Left ventricle myocardium inferior (tissue), 1 donor: Measurements from ENCODE around the gene GAB2. TPM values are rescaled to one million over a fixed set of nuclear protein-coding genes. Genes with fewer than 3 reads are reported as not detected.

Experiments used
- DNase-seq: peaks from one replicate; pipeline ENCODE4 v3.0.0-alpha.2; 2020
- H3K27ac ChIP-seq: fragments of 200-600 bp; replicated peaks from 2 replicates; pipeline ENCODE4 v1.8.0; 2021
- H3K27me3 ChIP-seq: fragments of 200-600 bp; 2 replicates; pipeline ENCODE4 v1.8.0; 2021; ENCODE audit warnings: low read depth
- H3K36me3 ChIP-seq: fragments of 200-600 bp; 2 replicates; pipeline ENCODE4 v1.8.0; 2021
- H3K4me1 ChIP-seq: fragments of 200-600 bp; 2 replicates; pipeline ENCODE4 v1.8.0; 2021
- H3K4me3 ChIP-seq: fragments of 200-600 bp; 2 replicates; pipeline ENCODE4 v1.8.0; 2021; ENCODE audit warnings: mild to moderate bottlenecking, moderate library complexity
- H3K9me3 ChIP-seq: fragments of 200-600 bp; replicated peaks from 2 replicates; pipeline ENCODE4 v1.8.0; 2021
- CTCF ChIP-seq: fragments of 200-600 bp; IDR thresholded peaks from 2 replicates; pipeline ENCODE4 v1.8.0; 2021; ENCODE audit warnings: antibody characterized with exemption, mild to moderate bottlenecking, borderline replicate concordance
- intact Hi-C: fragments of 100-400 bp; cut with micrococcal nuclease; formaldehyde crosslinking; loops from one replicate; pipeline ENCODE4 v1.11.0; 2022
- total RNA-seq: library from RNA; stranded (reverse); fragmentation: NEBNext Ultra II Directional; extraction: Animal tissue kit (Norgen Biotek cat#: 25700); gene quantifications from one replicate; pipeline ENCODE4 v1.2.1, GENCODE V29; 2021
- donor health status: DM: no; HTN: yes; CAD: no; lungs with severe emphysema.

Gene GAB2
- total RNA-seq, 1 donor from 2014 or later: 27.4 TPM

GRCh38 chr11:78327945-78328344 lies 89.7 kb downstream of the GAB2 start:
- Histone ChIP-seq H3K36me3 (no peaks in the 10 kb centered on the region), H3K9me3 (peaks cover 4% of the 10 kb centered on the region), H3K27ac (no peak overlapping the region), H3K4me1 (peaks cover 17% of the 10 kb centered on the region), H3K27me3 (no peaks in the 10 kb centered on the region), H3K4me3 (no peak overlapping the region)
- no peak for TF ChIP-seq CTCF
- intact Hi-C loops: no loop called here
- no peak for DNase-seq

DNA sequence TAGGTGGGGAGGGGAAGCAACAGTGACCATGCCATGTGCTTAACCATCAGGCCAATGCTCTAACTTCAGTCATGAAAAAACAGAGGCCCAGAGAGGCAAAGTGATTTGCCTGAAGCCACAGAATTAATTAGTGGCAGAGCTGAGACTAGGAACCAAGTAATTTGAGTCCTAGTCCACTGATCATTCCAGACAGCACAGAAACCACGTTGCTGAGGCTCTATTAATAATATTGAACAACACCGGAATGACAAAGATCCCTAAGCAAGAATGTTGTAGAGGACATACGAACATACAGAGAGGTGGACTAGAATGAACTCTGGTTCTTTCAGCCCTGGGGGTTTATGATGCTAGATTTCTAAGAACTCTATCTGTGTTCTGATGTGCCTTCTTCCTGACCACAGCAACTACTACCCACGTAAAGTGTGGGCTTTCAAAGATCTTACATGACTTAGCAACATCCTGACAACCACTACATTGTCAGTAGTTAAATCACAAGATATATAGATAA lies 92.3 kb downstream of the GAB2 start:
- H3K27me3 ChIP-seq: no peaks in the 10 kb centered on the region
- intact Hi-C loops: no loop called here
- peaks cover 4% of the 10 kb centered on the region for H3K9me3 ChIP-seq
- no peaks in the 10 kb centered on the region for H3K36me3 ChIP-seq
- H3K4me3 ChIP-seq: no peak overlapping the region
- H3K4me1 ChIP-seq: peaks cover 5% of the 10 kb centered on the region
- no peak overlapping the region for H3K27ac ChIP-seq
- DNase-seq: no peak
- no peak for TF ChIP-seq CTCF

GRCh38 chr11:78323363-78323762 lies 94.3 kb downstream of the GAB2 start:
- intact Hi-C loops: no loop called here
- peaks cover 23% of the 10 kb centered on the region for H3K4me1 ChIP-seq
- no peak for TF ChIP-seq CTCF

GRCh38 chr11:78319453-78319955 lies 98.1 kb downstream of the GAB2 start:
- H3K27ac ChIP-seq: no peak overlapping the region
- H3K36me3 ChIP-seq: no peaks in the 10 kb centered on the region
- no peak for TF ChIP-seq CTCF
- no peak for DNase-seq
- intact Hi-C loops: no loop called here
- no peaks in the 10 kb centered on the region for H3K9me3 ChIP-seq
- no peak overlapping the region for H3K4me3 ChIP-seq
- peaks cover 46% of the 10 kb centered on the region for H3K4me1 ChIP-seq
- no peaks in the 10 kb centered on the region for H3K27me3 ChIP-seq

More at GRCh38 chr11:78323363-78323762, 94.3 kb downstream of the GAB2 start:
- H3K4me3 ChIP-seq: no peak overlapping the region
- no peaks in the 10 kb centered on the region for H3K36me3 ChIP-seq
- peaks cover 4% of the 10 kb centered on the region for H3K9me3 ChIP-seq
- DNase-seq: no peak
- no peaks in the 10 kb centered on the region for H3K27me3 ChIP-seq
- H3K27ac ChIP-seq: no peak overlapping the region

DNA sequence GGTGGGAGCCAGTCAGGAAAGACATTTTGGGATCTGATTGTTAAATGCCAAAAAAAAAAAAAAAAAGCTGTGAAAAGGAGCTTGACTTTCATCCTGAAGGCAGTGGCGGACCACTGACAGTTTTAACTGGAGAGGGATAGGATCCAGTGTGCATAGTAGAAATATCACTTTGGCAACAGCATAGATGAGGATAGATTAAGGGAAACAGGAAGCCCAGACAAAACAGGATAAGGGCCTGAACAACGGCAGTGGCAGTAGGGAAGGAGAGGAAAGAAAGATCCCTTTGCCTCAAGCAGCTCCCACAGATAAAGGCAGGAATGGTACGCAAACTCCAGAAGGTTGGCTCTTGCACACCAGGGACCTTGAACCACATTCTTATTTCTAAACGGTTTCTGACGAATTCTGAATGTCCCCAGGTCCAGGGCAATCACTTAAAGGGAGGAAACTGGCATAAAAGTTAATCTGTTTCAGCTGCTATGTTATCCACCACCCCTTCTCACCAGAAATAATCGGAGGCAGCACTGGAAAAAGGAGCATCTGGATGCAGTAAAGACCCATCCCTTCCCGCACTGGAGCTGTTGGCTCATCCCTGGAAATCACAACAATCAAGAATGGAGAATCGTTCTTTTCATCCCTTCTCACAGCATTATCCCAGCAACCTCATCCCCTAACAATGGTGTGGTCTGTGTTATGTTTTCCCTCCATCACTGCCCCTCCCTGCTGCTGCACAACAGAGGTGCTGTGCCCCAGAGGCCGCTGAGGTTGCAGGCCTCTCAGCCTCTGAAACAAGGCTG lies 99.1 kb downstream of the GAB2 start:
- Histone ChIP-seq H3K27me3 (no peaks in the 10 kb centered on the region), H3K9me3 (no peaks in the 10 kb centered on the region), H3K36me3 (no peaks in the 10 kb centered on the region), H3K27ac (peak overlapping the region; percentile 43), H3K4me3 (no peak overlapping the region), H3K4me1 (peaks cover 56% of the 10 kb centered on the region)
- intact Hi-C loops: no loop called here
- TF ChIP-seq CTCF: no peak
- DNase-seq: no peak
